GM19351 (cell line): ENCODE data around the gene TSGA10IP.
A peak's percentile ranks its signal among the peaks of the same experiment; 100 is the strongest.

Experiments used
- ATAC-seq: cut with Tn5 transposase; IDR thresholded peaks from one replicate; pipeline ENCODE4 v1.9.1; 2021; ENCODE audit warnings: mild to moderate bottlenecking, moderate library complexity; ENCODE audit not compliant: unreplicated experiment

The TSGA10IP gene

DNA sequence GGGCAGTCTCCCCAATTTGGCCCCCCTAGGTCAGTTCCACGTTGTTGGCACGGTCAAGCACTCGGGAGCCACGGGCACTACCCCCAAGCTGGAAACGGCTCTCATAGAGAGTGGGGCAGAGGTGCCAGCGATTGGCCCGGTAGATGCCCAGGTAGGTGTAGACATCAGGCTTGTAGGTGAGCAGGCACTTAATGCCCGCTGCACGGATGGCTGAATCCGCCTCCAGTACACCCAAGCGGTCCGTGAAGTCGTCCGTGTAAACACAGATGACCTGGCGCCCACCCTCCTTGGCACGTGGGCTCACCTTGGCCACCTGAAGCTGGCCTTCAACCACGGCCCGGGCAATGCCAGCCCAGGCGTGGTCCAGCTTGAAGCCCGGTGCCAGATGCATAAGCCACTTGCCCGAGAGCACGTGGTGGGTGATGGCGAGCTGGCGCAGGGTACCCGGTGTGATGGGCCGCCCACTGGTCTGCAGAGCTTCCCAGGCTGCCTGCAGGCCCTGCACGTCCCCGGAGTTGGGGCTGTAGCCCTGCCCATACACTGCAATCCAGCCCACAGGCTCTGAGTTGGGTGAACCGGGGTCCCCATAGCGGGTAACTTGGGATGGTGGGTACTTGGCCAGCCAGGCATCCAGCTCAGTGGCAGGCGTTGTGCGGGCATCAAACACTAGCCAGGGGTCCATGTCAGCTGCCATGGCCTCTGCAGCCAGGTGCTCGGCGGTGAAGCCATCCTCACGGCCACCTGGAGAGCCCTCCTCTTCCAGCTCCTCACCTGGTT lies 27.7 kb upstream of the TSGA10IP start:
- no peak for ATAC-seq

- peak; percentile 52 for ATAC-seq
Measured at GRCh38 chr11:65918211-65919140, 26.8 kb upstream of the TSGA10IP start, which contains the start of gene C11orf68. TSS of gene C11orf68 (minus strand) at chr11:65919062. CDS start at chr11:65919031, 31 bp downstream.

GRCh38 chr11:65919141-65919572 lies 26.1 kb upstream of the TSGA10IP start, which contains the start of gene DRAP1:
TSS of gene DRAP1 (plus strand) at chr11:65919426. CDS start at chr11:65919502, 76 bp downstream.
- ATAC-seq, result peak; percentile 85

DNA sequence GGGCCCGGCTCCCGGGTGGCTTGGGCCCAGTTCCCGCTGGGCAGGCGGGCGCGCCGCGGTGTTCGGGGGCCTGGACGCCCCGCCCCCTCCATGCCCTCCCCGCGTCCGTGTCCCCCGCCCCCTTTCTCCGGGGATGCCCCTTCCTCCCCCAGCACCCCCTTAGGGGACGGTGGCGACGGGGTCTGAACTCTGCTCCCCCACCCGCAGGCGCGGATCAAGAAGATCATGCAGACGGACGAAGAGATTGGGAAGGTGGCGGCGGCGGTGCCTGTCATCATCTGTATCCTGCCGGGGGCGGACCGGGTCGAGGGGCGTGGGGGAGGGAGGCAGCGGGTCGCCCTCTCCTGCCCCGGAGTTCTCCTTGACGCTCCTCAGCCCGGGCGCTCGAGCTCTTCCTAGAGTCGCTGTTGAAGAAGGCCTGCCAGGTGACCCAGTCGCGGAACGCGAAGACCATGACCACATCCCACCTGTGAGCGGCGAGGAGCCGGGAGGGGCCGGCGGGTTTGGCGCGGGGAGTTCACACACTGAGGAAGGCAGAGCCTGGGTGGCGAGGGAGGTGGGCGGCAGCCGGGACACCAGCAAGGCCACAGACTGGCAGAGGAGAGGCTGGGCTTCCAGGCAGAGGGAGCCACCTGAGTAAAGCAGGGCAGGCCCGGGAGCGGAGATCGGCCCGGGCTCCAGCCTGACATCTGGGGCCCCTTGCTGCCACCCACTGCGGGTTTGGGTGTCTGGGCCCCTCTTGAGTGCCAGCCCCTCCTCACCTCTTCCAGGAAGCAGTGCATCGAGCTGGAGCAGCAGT lies 25.5 kb upstream of the TSGA10IP start:
- peak; percentile 32 for ATAC-seq

GRCh38 chr11:65920372-65920802 lies 24.9 kb upstream of the TSGA10IP start:
- ATAC-seq, result no peak

GRCh38 chr11:65921033-65921555 lies 24.2 kb upstream of the TSGA10IP start:
- ATAC-seq, result no peak

- no peak for ATAC-seq
Measured at GRCh38 chr11:65921876-65922275, 23.4 kb upstream of the TSGA10IP start.

- ATAC-seq, result no peak
Measured at GRCh38 chr11:65922565-65922964, 22.7 kb upstream of the TSGA10IP start.

DNA sequence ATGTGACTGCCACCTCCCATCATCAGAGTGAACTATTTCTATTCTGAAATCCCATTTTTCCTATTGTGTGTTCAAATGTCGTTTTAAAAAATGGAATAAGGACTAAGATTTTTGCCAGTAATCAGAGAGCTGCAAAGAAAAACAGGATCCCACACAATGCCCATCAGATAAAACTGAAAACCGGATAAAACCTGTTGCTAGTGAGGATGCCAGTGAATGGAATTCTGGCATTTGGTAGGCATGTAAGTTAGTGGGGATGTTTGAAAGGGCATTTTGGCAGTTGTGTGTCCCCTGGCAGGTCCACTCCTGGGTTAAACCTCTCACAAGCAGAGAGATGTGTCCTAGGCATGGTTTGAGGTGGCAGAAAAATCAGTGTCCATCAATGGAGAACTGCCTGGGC lies 19.9 kb upstream of the TSGA10IP start:
- no peak for ATAC-seq

- peak; percentile 62 for ATAC-seq
Measured at GRCh38 chr11:65927904-65928397, 17.3 kb upstream of the TSGA10IP start.

GRCh38 chr11:65928667-65929066 lies 16.6 kb upstream of the TSGA10IP start:
- ATAC-seq, result no peak

DNA sequence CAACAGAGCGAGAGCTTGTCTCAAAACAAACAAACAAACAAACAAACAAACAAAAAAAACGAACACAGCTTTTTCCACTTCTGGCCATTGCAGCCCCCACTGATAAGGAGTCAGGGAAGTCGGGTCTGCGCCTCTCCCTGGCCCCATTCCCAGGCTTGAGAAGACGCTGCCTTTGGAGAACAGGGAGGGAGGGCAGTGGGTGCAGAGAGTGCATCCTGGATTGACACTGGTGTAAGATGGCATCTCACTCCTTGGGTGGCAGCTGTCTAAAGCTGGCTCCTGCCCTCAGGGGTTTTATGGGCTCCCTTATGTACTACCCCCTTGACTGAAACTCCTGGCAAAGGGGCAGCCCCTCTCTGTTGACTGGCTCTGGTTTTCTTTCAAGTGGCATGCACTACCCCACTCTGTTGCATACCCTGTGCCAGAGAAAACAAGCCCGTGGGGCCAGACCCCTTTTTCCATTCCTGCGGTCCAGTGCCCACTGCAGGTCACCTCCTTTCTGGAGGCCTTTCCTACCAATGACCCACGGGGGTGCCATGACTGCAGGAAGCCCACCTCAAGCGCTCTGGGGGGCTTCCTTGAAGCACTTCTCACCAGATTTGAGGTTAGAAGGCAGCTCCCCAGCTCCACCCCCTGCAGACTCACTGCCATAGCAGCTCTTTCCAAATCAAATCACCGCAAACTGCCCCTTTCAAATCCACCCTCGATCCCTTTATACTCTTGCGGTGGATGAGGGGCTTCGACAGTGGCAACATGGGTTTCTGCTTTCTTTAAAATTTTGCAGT lies 13.3 kb upstream of the TSGA10IP start:
- no peak for ATAC-seq

GRCh38 chr11:65932558-65932919 lies 12.7 kb upstream of the TSGA10IP start:
- no peak for ATAC-seq

- ATAC-seq, result no peak
Measured at GRCh38 chr11:65934014-65934413, 11.3 kb upstream of the TSGA10IP start.

DNA sequence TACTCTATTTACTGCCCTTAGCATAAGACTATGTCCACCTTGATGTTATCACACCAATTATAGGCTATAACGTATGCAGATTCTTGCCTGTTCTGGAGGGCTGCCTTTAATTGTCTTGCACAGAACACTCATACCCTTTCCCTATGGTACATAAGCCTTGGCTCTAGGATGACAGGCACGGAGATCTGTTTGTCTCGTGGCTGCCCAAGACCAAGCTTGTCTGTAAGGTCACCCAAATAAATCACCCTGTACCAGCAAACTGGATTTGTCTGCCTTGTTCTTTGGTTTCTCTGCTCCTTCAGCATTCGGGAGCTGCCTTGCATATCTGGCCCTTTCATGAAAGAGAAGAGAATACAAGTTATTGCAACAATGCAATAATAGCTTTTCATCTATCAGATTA lies 7.5 kb upstream of the TSGA10IP start:
- ATAC-seq, result no peak

GRCh38 chr11:65941720-65942310 lies 3.5 kb upstream of the TSGA10IP start:
- ATAC-seq, result no peak

GRCh38 chr11:65942531-65942930 lies 2.7 kb upstream of the TSGA10IP start:
- ATAC-seq, result no peak

GRCh38 chr11:65944191-65944590 lies 1.1 kb upstream of the TSGA10IP start:
- ATAC-seq, result no peak

DNA sequence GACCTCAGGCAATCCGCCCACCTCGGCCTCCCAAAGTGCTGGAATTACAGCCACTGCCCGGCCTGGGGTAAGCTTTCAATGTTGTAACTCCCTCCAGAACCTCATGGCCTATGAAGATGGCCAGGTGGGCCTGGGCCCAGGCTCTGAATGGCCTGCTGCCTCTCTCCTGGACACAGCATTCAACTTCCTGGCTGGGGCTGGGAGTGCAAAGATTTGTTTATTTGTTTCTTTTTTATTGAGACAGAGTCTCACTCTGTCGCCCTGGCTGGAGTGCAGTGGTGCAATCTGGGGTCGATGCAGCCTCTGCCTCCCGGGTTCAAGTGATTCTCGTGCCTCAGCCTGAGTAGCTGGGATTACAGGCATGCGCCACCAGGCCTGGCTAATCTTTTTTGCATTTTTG lies 513 bp upstream of the TSGA10IP start:
- no peak for ATAC-seq
